CD4-positive, CD25-positive, alpha-beta regulatory T cell (primary cell): ENCODE results near the gene C11orf86. TPM values are rescaled to one million over a fixed set of nuclear protein-coding genes. Genes with fewer than 3 reads are reported as not detected.
"Not testable (repeated sequence)": the region's sequence is repeated elsewhere in the genome, so short reads cannot be mapped to it uniquely, and the experiment has no call there.

Experiments
- ATAC-seq, 2 donors: fragments of 150-1000 bp; cut with Tn5 transposase; one replicate each; pipeline ENCODE4 v1.10.0; 2021; ENCODE audit warnings: low read depth in 2 of 2, moderate number of reproducible peaks in 2 of 2, moderate library complexity in 1 of 2
- DNase-seq, 3 donors: peaks; one replicate each; pipeline versions ENCODE4 v3.0.0 to v3.0.0-alpha.2; 2012 to 2022; ENCODE audit warnings: mixed read lengths in 1 of 3
- H3K27ac ChIP-seq: one replicate; pipeline ENCODE4 v1.7.0; 2013; ENCODE audit warnings: mild to moderate bottlenecking, low read length; ENCODE audit not compliant: insufficient read depth, poor library complexity, severe bottlenecking
- H3K27me3 ChIP-seq: one replicate; pipeline ENCODE4 v1.7.0; 2013; ENCODE audit warnings: low read length; ENCODE audit not compliant: control insufficient read depth, insufficient read depth
- H3K36me3 ChIP-seq: one replicate; pipeline ENCODE4 v1.7.0; 2013; ENCODE audit warnings: mild to moderate bottlenecking, low read length, moderate library complexity; ENCODE audit not compliant: control insufficient read depth, insufficient read depth
- H3K4me1 ChIP-seq: 2 replicates; pipeline ENCODE4 v1.7.0; 2013; ENCODE audit warnings: mild to moderate bottlenecking, low read length; ENCODE audit not compliant: insufficient read depth, control insufficient read depth, poor library complexity, severe bottlenecking
- H3K4me3 ChIP-seq: one replicate; pipeline ENCODE4 v1.7.0; 2013; ENCODE audit warnings: low read depth, mild to moderate bottlenecking, low read length, moderate library complexity
- H3K9me3 ChIP-seq, 2 experiments: 1 replicate in 1 of 2; 2 replicates in 1 of 2; pipeline ENCODE4 v1.7.0; 2013; ENCODE audit warnings: low read length in 2 of 2, mild to moderate bottlenecking in 1 of 2, moderate library complexity in 1 of 2; ENCODE audit not compliant: control insufficient read depth in 2 of 2
- H3K27ac Mint-ChIP-seq, 3 donors: one replicate each; pipeline ENCODE4 v1.8.0; 2020 to 2022; ENCODE audit warnings: mild to moderate bottlenecking in 3 of 3, mixed read lengths in 3 of 3, moderate library complexity in 2 of 3
- H3K27me3 Mint-ChIP-seq: one replicate; pipeline ENCODE4 v1.8.0; 2022; ENCODE audit warnings: mild to moderate bottlenecking, mixed read lengths
- H3K36me3 Mint-ChIP-seq: one replicate; pipeline ENCODE4 v1.8.0; 2020; ENCODE audit warnings: mixed read lengths
- H3K4me1 Mint-ChIP-seq, 4 donors: one replicate each; pipeline ENCODE4 v1.8.0; 2020 to 2022; ENCODE audit warnings: mixed read lengths in 4 of 4, mild to moderate bottlenecking in 1 of 4
- H3K4me3 Mint-ChIP-seq, 4 donors: one replicate each; pipeline ENCODE4 v1.8.0; 2020 to 2022; ENCODE audit warnings: mild to moderate bottlenecking in 4 of 4, mixed read lengths in 4 of 4, moderate library complexity in 3 of 4
- H3K9me3 Mint-ChIP-seq, 7 donors: one replicate each; pipeline ENCODE4 v1.8.0; 2020 to 2022; ENCODE audit warnings: mixed read lengths in 7 of 7, mild to moderate bottlenecking in 3 of 7, moderate library complexity in 2 of 7
- polyA plus RNA-seq, 4 donors: library from polyadenylated mRNA; unstranded; fragments of 300-500 nt; fragmentation: Illumina TruSeq; gene quantifications; one replicate each; pipeline ENCODE4 v1.2.3, GENCODE V29; 2021
- total RNA-seq: library from RNA; stranded (reverse); gene quantifications from one replicate; pipeline ENCODE4 v1.2.3, GENCODE V29; 2022

Gene C11orf86
- total and polyA plus RNA-seq, 5 donors from 2014 or later: not detected

DNA sequence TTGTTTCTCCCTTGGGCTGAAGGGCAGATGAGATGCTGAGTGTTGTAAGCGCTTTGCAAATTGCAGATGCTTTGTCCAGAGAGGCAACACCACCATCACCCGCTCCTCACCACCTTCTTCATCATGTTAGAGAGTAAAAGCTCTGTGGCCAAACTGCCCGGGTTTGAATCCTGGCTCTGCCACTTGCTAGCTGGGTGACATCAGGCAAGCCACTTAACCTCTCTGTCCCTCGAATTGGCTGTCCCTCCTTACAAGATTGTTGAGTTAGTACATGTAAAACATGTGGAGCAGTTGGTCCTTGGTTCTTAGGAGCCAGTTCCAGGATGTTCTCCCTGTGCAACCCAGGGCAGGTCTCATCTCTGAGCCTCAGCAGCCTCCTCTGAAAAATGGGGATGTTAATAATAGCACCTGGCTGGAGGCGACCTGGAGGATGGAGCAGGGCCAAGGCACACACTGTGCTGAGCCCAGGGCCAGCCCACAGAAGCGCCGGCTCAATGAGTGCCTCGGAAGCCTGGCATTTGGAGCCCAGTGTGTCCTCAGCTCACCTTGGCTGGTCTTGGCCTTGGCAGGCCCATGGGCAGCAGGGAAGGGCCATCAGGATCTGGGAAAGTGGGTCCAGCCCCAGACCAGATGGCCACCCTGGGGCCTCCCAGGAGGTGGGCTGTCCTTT is 10.5 kb downstream of the C11orf86 start:
- peaks cover 11% of the 10 kb centered on the region for H3K27me3 Mint-ChIP-seq
- ATAC-seq (no peak), DNase-seq (no peak)
- Histone ChIP-seq H3K4me3 (no peak overlapping the region), H3K27ac (no peak overlapping the region), H3K9me3 (no peaks in the 10 kb centered on the region), H3K27me3 (no peaks in the 10 kb centered on the region), H3K36me3 (no peaks in the 10 kb centered on the region), H3K4me1 (no peaks in the 10 kb centered on the region)
- H3K4me1 Mint-ChIP-seq: peaks cover 0 to 2% (median 0%) of the 10 kb centered on the region in 4 donors
- no peak overlapping the region for H3K4me3 Mint-ChIP-seq
- peak overlapping the region in 1 of 3 donors; percentile 52 for H3K27ac Mint-ChIP-seq
- H3K9me3 Mint-ChIP-seq: no peaks in the 10 kb centered on the region
- no peaks in the 10 kb centered on the region for H3K36me3 Mint-ChIP-seq

DNA sequence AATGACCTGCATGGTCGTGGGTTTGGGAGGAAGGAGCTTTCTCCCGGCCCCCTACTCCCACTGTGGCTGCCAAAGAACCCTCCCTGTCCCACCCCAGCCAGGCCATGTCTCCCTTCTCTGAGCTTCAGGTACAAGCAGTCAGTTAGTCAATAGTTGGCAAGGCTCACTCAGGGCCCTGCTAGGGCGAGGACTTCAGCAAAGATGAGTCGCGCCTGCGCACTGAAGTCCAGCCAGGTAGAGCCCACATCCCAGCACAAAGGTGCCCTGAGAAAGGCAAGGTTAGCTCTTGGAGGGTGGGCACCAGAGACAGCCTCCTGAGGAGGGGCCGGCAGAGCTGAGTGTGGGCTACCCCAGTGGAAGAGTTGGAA is 11.1 kb downstream of the C11orf86 start:
- no peaks in the 10 kb centered on the region for H3K9me3 ChIP-seq
- no peak for DNase-seq
- no peaks in the 10 kb centered on the region for H3K4me1 ChIP-seq
- no peaks in the 10 kb centered on the region for H3K27me3 ChIP-seq
- no peak overlapping the region for H3K27ac ChIP-seq
- H3K27ac Mint-ChIP-seq: no peak overlapping the region
- H3K4me3 Mint-ChIP-seq: no peak overlapping the region
- no peak overlapping the region for H3K4me3 ChIP-seq
- H3K4me1 Mint-ChIP-seq: peaks cover 0 to 2% (median 0%) of the 10 kb centered on the region in 4 donors
- no peaks in the 10 kb centered on the region for H3K36me3 ChIP-seq
- peaks cover 11% of the 10 kb centered on the region for H3K27me3 Mint-ChIP-seq
- ATAC-seq: no peak
- H3K36me3 Mint-ChIP-seq: no peaks in the 10 kb centered on the region
- no peaks in the 10 kb centered on the region for H3K9me3 Mint-ChIP-seq

GRCh38 chr11:66987158-66987620 is 12.1 kb downstream of the C11orf86 start:
- H3K36me3 Mint-ChIP-seq: no peaks in the 10 kb centered on the region
- Histone ChIP-seq H3K36me3 (no peaks in the 10 kb centered on the region), H3K4me1 (no peaks in the 10 kb centered on the region), H3K27me3 (no peaks in the 10 kb centered on the region), H3K9me3 (no peaks in the 10 kb centered on the region), H3K27ac (no peak overlapping the region), H3K4me3 (no peak overlapping the region)
- H3K4me3 Mint-ChIP-seq: no peak overlapping the region
- no peak for ATAC-seq
- peaks cover 18% of the 10 kb centered on the region for H3K27me3 Mint-ChIP-seq
- H3K27ac Mint-ChIP-seq: no peak overlapping the region
- no peak for DNase-seq
- H3K4me1 Mint-ChIP-seq: peaks cover 0 to 2% (median 0%) of the 10 kb centered on the region in 4 donors
- no peaks in the 10 kb centered on the region for H3K9me3 Mint-ChIP-seq

DNA sequence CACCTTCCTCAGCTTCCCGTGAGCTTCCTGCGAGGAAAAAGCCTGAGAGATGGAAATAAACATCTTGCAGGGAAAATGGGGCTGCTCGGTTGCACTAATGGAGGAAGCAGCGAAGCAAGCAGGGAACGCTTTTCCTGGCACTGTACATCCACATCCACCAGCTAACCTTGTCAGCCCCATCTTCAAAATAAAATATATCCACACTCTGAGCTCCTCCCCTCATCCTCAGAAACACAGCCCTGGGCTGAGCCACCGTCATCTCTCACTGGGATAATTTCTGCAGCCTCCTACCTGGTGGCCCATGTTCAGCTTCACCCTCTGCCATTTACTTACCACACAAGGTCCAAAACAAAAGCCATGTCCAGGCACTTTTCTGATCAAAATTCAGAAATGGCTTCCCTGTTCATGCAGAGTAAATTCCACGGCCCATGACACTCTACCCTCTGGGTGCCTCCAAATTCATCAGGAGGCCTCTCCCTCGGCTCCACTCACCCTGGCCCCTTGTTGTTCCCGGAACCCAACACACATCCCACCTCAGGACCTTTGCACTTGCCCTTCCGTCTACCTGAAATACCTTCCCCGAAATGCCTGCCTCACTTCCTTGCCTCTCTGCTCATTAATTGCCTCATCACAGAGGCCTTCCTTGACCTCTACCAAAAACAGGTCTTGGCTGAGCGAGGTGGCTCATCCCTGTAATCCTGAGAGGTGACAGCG is 13.0 kb downstream of the C11orf86 start:
- Mint-ChIP-seq H3K27me3 (peaks cover 19% of the 10 kb centered on the region), H3K36me3 (no peaks in the 10 kb centered on the region), H3K9me3 (no peaks in the 10 kb centered on the region), H3K4me1 (peaks cover 0 to 2% (median 0%) of the 10 kb centered on the region in 4 donors), H3K4me3 (no peak overlapping the region), H3K27ac (peak overlapping the region in 1 of 3 donors; percentile 22)
- no peak overlapping the region for H3K27ac ChIP-seq
- no peaks in the 10 kb centered on the region for H3K27me3 ChIP-seq
- H3K9me3 ChIP-seq: no peaks in the 10 kb centered on the region
- no peaks in the 10 kb centered on the region for H3K4me1 ChIP-seq
- DNase-seq (no peak), ATAC-seq (no peak)
- no peak overlapping the region for H3K4me3 ChIP-seq
- no peaks in the 10 kb centered on the region for H3K36me3 ChIP-seq

DNA sequence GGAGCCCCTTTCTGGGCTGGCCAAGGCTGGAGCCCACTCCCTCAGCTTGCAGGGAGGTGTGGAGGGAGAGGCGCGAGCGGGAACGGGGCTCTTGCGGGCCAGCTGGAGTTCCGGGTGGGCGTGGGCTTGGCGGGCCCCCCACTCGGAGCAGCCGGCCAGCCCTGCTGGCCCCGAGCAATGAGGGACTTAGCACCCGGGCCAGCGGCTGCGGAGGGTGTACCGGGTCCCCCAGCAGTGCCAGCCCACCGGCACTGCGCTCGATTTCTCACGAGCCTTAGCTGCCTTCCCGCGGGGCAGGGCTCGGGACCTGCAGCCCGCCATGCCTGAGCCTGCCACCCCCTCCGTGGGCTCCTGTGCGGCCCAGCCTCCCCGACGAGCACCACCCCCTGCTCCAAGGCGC is 13.6 kb downstream of the C11orf86 start:
- not testable (repeated sequence) for H3K36me3 Mint-ChIP-seq, DNase-seq, H3K36me3 ChIP-seq, H3K9me3 Mint-ChIP-seq, H3K27me3 ChIP-seq, ATAC-seq, H3K27ac ChIP-seq, H3K4me1 Mint-ChIP-seq, H3K4me3 ChIP-seq, H3K4me3 Mint-ChIP-seq, H3K9me3 ChIP-seq, H3K4me1 ChIP-seq
- peak overlapping the region in 1 of 3 donors; percentile 22 for H3K27ac Mint-ChIP-seq
- peaks cover 23% of the 10 kb centered on the region for H3K27me3 Mint-ChIP-seq

GRCh38 chr11:66989360-66989759 is 14.3 kb downstream of the C11orf86 start:
- not testable (repeated sequence) for H3K4me3 ChIP-seq, H3K9me3 Mint-ChIP-seq, ATAC-seq, H3K36me3 Mint-ChIP-seq, H3K9me3 ChIP-seq, H3K27ac ChIP-seq, H3K27ac Mint-ChIP-seq, DNase-seq, H3K27me3 ChIP-seq, H3K4me1 ChIP-seq, H3K4me1 Mint-ChIP-seq, H3K36me3 ChIP-seq, H3K4me3 Mint-ChIP-seq
- H3K27me3 Mint-ChIP-seq: peaks cover 23% of the 10 kb centered on the region

GRCh38 chr11:66992041-66992440 is 16.9 kb downstream of the C11orf86 start:
- H3K4me3 Mint-ChIP-seq: no peak overlapping the region
- ATAC-seq (no peak), DNase-seq (no peak)
- no peaks in the 10 kb centered on the region for H3K4me1 ChIP-seq
- no peaks in the 10 kb centered on the region for H3K9me3 Mint-ChIP-seq
- H3K27me3 Mint-ChIP-seq: peaks cover 18% of the 10 kb centered on the region
- H3K4me1 Mint-ChIP-seq: no peaks in the 10 kb centered on the region
- no peaks in the 10 kb centered on the region for H3K36me3 Mint-ChIP-seq
- H3K36me3 ChIP-seq: no peaks in the 10 kb centered on the region
- no peak overlapping the region for H3K27ac Mint-ChIP-seq
- no peaks in the 10 kb centered on the region for H3K27me3 ChIP-seq
- no peak overlapping the region for H3K27ac ChIP-seq
- H3K4me3 ChIP-seq: no peak overlapping the region
- no peaks in the 10 kb centered on the region for H3K9me3 ChIP-seq
